Measurements from ENCODE around the gene MTUS2.
"Not testable (repeated sequence)": the region's sequence is repeated elsewhere in the genome, so short reads cannot be mapped to it uniquely, and the experiment has no call there.

Gene MTUS2

DNA sequence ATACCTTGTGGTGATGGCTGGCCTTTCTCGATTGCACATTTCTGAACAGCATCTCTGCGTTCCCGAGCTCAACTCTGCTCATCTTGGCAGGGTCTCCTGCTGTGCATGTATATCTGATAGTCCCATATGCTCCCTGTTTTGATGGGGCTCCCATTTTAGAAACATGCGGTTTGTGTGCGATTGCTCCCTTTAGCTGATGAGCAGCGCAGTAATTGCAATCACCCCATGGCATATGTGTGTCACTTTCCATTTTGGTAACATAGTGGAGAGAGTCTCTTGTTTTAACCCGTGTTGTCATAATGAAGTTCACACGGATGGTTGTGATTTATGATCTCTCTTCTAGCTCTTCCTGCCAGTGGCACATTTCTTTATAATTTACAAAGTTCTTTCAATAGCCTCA lies 144.7 kb downstream of the MTUS2 start:
- DNase-seq: no peak

DNA sequence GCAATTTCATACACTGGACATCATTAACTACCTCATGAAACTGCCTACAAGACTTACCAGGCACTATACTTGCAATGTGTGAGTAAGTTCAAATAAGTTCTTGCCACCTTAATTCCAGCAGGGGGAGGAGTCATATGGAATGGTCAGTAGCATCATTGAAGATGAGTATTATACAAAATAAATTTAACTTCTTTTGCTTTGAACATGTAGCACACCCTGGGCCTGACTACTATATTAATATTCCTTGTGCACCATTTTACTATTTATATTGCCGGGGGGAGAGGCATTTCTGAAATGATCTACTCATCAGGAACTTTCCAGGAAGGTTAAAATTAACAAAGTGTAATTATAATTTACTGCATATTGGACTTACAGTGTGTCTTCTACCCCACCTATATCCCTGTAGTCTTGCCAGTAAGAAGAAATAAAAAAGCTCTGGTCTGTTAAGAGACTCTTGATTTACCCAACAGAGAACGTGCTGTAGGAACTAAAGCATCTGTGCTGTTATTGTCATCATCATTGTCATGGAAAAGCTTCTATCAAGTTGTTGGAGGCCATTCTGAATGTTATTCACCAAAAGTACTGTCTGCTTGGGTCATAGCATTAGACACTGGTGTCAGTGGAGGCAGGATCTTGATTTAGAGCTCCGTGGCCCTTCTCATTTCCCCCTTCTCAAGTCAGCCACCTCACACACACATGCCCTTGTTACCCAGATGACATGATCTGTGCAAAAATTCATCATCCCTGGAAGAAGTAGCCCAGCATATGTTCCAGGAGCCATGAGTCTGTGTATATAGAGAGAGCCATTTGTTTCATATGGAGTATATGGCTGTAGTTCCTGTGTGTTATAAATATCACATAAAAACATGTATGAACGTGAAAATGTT lies 147.1 kb downstream of the MTUS2 start:
- no peak for DNase-seq

DNA sequence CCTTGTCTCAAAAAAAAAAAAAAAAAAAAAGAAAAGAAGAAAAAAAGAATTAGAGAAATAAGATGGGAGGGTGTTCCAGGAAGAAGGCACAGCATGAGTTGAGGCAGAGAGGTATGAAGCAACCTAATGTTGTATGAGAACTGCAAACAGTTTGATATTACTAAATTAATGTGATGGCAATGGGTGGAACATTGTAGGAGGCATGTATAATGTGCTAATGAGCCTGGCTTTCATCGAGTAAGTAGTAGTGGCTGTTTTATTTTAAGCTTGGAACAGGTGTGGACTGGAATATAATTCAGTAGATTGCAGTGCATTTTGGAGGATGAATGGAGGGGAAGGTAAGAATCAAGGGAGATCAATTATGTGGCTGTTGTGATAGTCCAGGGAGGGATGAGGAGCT lies 156.1 kb downstream of the MTUS2 start:
- DNase-seq: no peak

DNA sequence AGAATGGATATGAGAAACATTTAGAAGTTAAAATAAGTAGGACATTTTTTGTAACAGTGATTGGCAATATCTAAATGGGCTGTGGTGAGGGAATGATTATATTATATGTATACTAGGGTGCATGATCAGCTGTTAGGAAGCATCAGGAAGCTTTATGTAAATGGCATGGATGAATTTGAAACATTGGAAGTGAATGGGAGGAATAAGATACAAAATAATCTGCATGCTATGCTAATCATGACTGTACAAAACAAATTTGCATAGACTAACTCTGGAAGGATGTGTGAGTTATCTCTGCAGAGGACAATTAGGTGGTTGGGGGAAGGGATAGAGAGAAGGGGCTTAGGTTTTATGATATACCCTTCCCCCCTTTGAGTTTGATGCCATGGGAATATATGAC lies 156.5 kb downstream of the MTUS2 start:
- DNase-seq: no peak

DNA sequence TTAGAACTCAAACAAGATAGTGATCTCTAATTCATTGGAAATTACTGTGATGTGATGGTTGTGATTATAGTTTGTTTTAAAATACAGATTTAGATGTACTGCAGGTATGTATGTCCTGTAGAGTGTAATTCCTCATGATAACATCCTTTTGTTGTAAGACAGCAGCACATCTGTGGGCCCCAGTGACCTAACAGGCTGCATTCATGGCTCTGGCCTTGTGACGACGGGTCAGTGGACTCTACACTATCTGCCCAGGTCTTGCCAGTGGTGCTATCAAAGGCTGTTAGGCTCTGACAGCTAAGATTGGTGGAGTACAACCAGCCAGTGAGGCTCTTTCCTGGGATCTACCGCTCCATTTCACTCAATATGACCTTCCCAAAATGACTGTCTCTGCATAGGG lies 158.4 kb downstream of the MTUS2 start:
- DNase-seq: no peak

DNA sequence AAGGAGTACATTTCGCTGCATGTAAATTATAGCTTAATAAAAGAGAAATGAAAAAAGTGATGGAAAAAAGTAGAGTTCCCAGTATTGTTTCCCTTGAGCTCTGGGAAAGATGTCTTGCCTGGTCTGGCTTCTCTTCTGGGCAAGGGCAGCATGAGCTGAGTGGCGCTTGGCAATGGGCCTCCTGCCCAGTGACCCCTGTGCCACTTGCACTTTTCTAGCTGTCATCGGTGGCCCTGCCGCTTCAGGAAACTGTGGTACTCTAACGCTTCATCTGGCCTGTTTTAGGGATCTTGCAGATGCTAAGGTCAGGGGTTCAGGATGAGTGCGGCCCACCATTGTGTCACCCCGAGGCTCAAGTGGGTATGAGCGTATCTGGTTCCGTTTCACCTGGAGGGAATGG lies 161.4 kb downstream of the MTUS2 start:
- DNase-seq: no peak

DNA sequence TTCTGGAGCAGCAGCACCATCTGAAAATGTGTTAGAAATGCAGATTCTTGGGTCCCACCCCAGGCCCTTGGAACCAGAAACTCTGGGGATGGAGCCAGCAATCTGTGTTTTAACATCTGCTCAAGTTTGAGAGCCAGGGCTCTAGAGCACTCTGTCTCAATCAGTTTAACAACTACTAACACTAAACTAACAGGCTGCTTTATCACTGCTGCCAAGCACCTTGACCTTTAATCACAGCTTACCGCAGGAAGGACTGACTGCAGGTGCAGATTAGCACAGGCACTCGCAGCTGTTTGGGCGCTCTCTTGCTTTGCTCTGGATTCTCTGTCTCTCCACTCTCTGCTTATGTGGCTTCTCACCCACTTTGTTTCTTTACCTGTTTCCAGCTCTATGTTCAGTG lies 163.5 kb downstream of the MTUS2 start:
- no peak for DNase-seq

DNA sequence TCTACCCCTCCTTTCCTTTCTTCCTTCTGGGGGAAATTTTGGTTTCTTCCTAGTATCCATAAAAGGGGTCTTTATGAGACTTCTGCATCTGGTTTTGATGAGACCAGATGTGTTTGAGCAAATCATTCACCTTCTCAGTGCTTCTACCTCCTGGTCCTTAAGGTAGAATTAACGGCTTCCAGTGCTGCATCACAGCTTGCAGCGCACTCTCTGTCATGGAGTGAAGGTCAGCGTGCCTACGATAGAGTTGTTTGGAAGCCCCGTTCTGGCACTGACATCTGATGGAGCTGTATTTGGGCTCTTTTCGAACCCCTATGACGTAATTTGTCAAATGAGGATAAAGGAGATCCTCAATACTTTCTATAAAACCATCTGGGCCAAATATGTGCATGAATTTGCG lies 164.2 kb downstream of the MTUS2 start:
- DNase-seq: no peak

DNA sequence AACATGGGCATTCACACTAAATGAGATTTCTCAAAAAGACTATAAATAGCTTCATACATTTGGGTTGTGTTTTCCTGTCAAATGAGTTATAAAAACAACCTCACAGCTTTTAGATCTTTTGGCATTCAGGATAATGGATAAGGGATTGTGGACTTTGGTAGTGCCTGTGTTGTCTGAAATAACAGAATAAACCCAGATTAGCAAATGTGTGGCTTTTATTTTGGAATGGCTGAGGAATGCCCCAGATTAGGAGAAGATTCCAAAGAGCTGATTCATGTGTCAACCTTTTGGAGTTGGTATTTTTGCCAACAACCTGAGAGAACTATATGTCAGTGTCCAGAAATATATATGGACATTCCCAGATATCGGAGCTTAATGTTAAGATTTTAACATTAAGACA lies 164.7 kb downstream of the MTUS2 start:
- no peak for DNase-seq

DNA sequence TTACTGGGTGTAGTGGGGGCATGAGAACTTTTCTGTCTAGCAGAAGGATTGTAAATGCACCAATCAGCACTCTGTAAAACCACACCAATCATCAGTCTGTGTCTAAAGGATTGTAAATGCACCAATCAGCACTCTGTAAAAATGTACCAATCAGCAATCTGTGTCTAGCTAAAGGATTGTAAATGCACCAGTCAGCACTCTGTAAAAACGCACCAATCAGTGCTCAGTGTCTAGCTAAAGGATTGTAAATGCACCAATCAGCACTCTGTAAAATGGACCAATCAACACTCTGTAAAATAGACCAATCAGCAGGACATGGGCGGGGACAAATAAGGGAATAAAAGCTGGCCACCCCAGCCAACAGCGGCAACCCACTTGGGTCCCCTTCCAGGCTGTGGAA lies 170.2 kb downstream of the MTUS2 start:
- DNase-seq: not testable (repeated sequence)

DNA sequence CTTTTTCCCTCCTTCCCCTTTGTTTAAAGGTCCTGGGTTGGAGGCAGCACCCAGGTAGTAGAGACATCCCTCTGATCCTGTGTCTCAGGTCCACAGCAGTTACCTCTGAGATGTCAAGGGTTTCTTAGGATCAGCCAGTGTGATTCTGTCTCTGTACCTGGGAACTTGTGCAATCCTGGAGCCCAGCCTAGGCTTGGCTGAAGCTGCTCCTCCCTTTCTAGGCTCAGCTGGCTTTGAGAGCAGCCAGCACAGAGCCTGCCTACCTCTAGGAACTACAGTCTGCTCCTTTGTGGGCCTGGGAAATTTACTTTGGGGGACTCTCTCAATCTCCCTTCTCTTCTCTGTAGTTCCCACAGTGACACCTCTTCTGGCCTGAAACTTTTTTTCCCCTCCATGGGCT lies 171.6 kb downstream of the MTUS2 start:
- DNase-seq: no peak

DNA sequence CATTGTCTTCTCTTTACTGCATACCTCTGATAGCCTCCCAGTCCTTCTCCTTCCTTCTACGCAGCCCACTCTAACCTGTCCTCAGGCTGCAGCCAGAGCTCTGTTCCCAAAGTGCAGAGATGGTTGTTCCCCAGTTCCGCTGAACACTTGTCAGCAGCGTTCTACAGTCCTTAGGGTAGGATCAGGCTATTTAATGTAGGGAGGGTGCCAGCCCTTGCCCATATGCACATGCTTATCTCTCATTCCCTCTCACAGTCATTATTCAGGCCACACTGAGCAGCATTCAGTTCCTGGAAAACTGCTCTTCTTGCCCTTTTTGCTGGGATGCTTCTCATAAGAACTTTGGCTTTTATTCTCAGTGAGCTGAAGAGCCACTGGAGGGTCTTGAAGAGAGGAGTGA lies 180.7 kb downstream of the MTUS2 start:
- DNase-seq: no peak

DNA sequence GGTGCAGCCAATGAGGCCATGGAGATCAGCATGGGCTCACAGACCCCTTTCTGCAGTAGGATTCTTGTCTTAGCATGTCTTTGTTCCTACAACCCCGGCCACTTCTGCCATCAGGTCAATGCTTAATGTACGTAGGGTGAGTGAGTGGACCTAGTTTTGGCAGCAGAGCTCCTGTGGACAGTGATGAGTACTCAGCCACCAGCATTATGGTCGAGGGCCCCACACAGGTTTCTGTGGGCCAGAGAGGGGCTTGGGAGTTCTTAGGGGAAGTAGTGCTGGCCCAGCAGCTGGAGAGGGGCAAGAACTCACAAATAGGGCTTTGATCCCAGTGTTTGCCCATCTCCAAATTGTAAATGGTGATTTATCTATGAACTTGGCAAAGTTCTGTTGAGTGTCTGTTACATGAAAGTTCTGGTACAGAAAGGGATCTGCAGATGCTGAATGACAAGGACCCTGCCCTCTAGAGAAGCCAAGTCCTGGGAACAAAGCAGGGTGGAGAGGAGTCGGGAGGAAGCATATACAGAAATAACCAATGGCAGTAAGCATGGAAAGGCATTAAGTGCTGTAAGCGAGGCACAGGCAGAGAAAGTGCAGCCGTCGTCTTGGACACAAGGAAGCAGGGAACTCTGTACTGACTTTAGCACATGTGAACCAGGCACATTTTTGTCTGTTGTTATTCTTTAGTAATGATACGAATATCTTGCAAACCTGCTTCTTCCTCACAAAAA lies 185.1 kb downstream of the MTUS2 start:
- DNase-seq: no peak

DNA sequence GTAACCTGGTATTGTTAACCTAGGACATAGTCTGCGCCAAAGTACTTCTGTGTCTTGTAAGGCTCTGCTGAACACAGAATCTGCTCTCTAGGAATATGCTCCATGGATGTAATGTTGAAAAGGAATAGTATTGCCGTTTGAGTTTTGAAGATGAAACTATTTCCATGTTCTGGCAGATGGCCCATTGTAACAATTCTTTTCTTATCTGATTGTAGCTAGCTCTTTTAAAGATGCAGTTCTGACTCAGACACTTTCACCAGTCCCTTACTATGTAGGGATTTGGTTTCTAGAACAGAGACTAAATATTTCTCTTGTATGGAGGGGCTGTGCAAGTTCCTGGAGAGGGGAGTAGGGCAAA lies 185.6 kb downstream of the MTUS2 start:
- no peak for DNase-seq

DNA sequence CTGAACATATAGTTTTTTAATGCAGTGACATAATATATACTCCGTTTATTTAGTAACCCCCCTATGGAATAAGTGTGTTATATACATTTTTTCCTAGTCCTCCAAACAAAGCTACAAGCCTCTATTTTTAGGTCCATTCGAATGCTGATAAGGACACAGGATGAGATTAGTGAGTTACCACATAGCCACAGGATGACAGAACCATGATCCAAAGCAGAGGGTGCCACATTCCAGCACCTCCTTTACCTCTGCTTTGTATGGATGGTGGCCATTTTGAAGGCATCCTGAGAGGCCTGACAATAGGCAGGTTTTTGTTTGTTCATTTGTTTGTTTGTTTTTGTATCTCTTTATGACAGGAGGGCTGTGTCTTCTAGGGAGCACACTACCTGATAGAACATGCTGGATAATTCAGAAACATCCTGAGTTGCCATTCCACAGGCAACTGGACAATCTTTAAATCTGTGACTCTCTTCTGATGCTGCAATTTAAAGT lies 186.3 kb downstream of the MTUS2 start:
- no peak for DNase-seq

DNA sequence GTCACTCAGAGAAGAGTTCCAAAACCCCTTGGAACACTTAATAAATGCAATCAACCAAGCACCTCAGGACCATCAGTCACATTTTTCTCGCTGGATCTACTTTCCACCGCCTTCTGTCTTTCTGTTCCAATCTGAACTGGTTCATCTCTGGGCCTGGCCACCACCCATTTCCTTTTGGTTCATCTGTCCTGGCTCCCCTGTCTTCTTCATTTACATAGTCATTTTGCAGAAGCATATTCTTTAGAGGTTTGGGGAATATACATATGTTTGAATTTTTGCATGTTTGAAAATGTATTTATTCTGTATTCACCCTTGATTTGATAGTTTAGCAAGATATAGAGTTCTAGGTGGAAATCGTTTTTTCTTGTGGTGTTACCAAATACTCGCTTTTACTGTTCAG lies 188.2 kb downstream of the MTUS2 start:
- no peak for DNase-seq

DNA sequence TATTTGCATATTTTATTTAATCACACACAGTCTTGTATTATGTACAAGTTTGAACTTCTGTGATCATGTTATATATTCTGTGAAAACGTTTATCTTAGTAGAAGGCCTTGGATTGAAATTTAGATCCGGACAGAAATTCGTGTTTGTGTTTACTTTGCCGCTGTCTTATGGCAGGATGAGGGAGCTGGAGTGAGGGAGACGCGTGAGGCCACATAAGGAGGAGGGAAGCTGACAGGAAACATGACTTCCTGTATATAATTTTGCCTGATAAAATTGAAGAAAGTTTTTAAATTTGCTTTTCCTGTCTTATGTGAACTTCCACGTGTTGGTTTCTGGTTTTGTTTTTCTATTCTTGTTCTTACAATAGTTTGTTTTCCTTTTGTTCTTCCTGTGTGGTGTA lies 200.2 kb downstream of the MTUS2 start:
- no peak for DNase-seq

DNA sequence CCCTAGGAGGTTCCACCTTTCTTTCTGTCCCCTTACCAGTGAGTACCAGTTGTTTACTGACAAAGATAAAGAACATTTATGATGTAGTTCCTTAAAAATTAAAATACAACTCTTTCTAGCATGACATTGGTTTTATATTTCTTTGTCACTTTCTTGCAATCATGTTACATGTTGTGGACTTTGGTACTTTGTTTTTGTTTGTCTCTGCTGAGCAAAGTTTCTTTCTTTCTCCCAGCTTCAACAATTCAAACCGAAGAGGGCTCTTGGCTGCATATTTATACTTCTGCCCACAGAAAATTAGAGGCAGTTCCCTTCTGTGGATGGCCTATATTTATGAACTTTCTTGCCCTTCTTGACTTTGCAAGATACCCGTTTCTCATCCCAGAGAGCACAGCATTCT lies 201.2 kb downstream of the MTUS2 start:
- no peak for DNase-seq

DNA sequence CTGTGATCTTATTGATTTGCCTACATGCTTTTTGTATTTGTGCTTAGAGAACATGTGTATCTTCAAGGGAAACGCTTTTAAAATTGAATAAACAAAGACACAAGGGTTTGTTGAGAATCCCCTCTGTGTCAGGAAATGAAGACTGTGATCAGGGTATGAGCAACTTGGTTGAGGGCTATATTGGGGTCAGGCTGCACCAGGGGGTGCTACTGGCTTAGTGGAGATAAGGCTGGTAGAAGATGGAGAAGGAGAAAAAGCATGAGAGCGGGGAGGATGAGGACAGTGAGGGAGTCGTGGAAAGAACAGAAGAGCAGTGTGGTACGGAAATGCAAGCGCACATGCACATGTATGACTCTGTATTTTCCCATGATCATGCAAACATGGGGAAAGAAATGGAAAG lies 201.6 kb downstream of the MTUS2 start:
- DNase-seq: no peak

DNA sequence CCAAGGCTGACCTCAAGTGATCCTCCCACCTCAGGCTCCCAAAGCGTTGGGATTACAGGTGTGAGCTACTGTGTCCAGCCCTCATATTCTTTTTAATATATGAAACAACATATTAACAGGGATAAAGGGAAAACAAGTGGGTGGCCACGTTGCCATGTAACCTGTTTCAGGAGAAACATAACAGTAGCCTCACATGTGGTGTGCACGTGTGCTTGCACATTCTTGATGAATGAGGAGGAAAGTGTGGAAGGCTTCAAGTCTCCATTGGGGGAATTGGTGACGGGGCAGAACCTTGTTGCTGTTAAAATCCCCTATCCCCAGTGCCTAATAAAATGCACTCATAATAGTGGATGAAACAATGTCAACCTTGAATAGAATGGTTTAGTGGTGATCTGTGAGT lies 202.3 kb downstream of the MTUS2 start:
- no peak for DNase-seq

DNA sequence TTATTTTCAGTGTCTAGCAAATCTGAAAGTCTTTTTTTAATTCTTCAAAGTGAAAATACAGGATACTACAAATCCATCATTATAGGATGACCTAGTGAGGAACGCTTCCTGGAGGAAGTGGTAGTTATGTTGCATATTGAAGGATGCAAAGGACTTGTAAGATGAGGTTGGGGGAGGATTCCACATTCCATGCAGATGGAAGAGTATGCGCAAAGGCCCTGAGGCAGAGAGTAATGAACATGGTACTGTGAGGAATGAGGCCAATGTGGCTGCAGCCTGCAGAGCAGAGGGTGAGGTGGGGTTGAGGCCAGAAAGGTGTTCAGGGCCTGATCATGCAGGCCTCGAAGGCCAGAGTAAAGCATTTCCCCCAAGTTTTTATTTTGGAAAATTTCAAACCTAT lies 202.8 kb downstream of the MTUS2 start:
- no peak for DNase-seq

DNA sequence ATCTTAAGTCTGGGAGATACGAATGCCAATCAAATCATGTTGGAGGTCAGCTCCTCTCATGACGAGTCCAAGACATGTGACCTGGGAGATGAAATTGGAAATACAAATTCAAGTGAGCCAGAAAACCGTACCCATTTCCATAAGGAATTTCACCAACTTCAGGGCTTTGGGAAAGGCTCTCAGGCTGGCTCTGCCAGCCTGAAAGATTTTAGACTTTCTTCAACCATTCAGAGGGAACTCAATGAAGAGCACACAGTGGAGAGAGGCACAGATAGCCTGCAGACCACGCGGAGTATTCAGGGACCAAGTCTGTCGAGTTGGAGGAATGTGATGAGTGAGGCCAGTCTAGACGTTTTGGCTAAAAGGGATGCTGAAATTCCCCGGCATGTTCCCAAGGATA lies 204.6 kb downstream of the MTUS2 start:
- no peak for DNase-seq

DNA sequence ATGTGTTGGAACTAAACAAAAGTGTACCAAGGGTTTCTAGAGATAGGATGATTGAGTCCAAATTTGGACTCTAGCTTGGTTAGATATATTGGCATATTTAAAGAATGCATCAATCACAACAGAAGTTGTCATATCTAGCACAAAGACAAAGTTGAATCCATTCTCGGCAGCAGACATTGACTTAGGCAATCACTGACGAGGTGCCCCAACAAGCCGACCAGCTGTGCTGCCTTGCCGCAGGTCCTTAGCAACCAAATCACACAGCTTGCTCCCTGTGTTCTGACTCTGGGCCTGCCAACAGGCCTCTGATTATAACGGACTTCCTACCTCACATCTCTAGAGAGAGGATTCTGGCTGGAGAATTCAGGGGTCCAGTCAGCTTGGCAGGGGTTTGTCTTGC lies 208.7 kb downstream of the MTUS2 start:
- DNase-seq: no peak

DNA sequence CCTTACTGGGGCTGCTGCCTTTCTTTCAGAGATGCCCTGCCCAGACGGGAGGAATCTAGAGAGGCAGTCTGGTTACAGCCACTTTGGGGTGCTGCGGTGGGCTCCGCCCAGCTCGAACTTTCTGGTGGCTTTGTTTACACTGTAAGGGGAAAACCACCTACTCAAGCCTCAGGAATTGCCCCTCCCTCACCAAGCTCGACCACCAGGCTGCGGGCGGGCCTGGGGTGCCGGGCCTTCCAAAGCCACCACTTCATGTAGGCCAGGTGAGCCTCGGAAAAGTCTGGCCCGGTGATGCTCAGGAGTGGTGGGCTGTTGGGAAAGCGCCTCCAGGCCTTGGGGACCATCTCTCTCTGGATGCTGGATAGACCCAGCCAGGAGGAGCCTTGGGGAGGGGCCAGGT lies 218.6 kb downstream of the MTUS2 start:
- no peak for DNase-seq

DNA sequence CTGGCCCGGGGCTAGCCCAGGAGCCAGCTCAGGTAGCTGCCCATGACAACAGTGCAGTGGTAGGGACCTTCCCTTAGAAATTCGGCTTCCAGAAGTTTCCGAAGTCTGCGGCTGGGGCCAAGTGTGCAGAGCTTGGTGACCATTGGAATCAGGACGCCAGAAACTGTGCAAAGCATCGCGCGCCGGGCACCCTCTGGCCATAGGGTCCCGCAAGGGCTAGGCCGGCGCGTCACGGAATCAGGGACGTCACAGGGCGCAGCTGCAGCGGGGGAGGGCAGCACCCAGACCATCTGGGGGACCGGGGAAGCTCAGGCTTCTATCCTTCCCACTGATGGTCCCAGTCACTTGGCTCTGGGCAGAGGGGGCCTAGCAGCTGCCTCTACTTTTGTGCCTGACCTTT lies 219.1 kb downstream of the MTUS2 start:
- DNase-seq: no peak
